Tibial nerve (tissue), 4 donors: ENCODE measurements around the gene PCDHGA4. TPM values are rescaled to one million over a fixed set of nuclear protein-coding genes. Genes with fewer than 3 reads are reported as not detected.
"Not testable (repeated sequence)": the region's sequence is repeated elsewhere in the genome, so short reads cannot be mapped to it uniquely, and the experiment has no call there.

ENCODE experiments used
- DNase-seq, 2 donors: peaks; one replicate each; pipeline ENCODE4 v3.0.0-alpha.2; 2019; ENCODE audit warnings: low spot score in 2 of 2
- H3K27ac ChIP-seq, 4 donors: fragments of 200-600 bp; sonication (generic) in 3 of 4; one replicate each; pipeline ENCODE4 v1.5.1; 2017 to 2019; ENCODE audit warnings: mild to moderate bottlenecking in 1 of 4
- H3K27me3 ChIP-seq, 2 donors: fragments of 200-600 bp; sonication (generic) in 1 of 2; one replicate each; pipeline versions ENCODE4 v1.5.1 to v1.6.0; 2017 to 2019
- H3K36me3 ChIP-seq, 3 donors: fragments of 200-600 bp; sonication (generic); one replicate each; pipeline ENCODE4 v1.5.1; 2018 to 2019
- H3K4me1 ChIP-seq, 4 donors: fragments of 200-600 bp; sonication (generic) in 3 of 4; one replicate each; pipeline ENCODE4 v1.5.1; 2017 to 2019
- H3K4me3 ChIP-seq, 4 donors: fragments of 200-600 bp; sonication (generic) in 3 of 4; one replicate each; pipeline ENCODE4 v1.5.1; 2017 to 2019; ENCODE audit warnings: mild to moderate bottlenecking in 1 of 4, moderate library complexity in 1 of 4
- H3K9me3 ChIP-seq, 4 donors: fragments of 200-600 bp; sonication (generic) in 3 of 4; one replicate each; pipeline ENCODE4 v1.5.1; 2017 to 2019
- CTCF ChIP-seq, 5 experiments: fragments of 200-600 bp in 3 of 5; fragments of 450-650 bp in 2 of 5; sonication (generic) in 3 of 5; IDR thresholded peaks; one replicate each; pipeline ENCODE4 v1.5.1; 2016 to 2019; ENCODE audit warnings: antibody characterized with exemption in 5 of 5, mild to moderate bottlenecking in 3 of 5, moderate library complexity in 2 of 5
- EP300 ChIP-seq, 2 donors: sonication (generic); formaldehyde crosslinking; IDR thresholded peaks; one replicate each; pipeline ENCODE4 v1.6.1; 2017; ENCODE audit warnings: antibody characterized with exemption in 2 of 2, mild to moderate bottlenecking in 1 of 2
- POLR2A ChIP-seq, 2 donors: fragments of 450-650 bp; IDR thresholded peaks; one replicate each; pipeline ENCODE4 v1.6.1; 2017; ENCODE audit warnings: antibody characterized with exemption in 2 of 2, mild to moderate bottlenecking in 2 of 2, moderate library complexity in 2 of 2
- WGBS, 2 donors: methylation state at CpG; one replicate each; pipeline ENCODE4 v1.1.5; 2018; 5-methylcytosine and 5-hydroxymethylcytosine counted together
- total RNA-seq, 4 donors: library from RNA; depleted of rRNA; stranded (reverse); fragments of >200 nt; gene quantifications; one replicate each; pipeline ENCODE4 v1.1.0, GENCODE V29; 2016

PCDHGA4 gene
- total RNA-seq, 4 donors from 2014 or later = 5.1 to 13.5 (median 9.2) TPM

- H3K4me1 ChIP-seq, H3K4me3 ChIP-seq, DNase-seq, H3K27ac ChIP-seq, H3K27me3 ChIP-seq: not testable (repeated sequence)
- peak in 2 of 5 experiments; percentile 17 to 29 for TF ChIP-seq CTCF (IDR thresholded peaks at IDR 0.05)
- 10 to 11% methylated on average over 23 to 24 of the region's 40 CpGs for WGBS, 2 donors
- H3K9me3 ChIP-seq = peaks cover 3 to 97% (median 50%) of the 10 kb centered on the region in 4 donors
- peaks cover 0 to 48% (median 0%) of the 10 kb centered on the region in 3 donors for H3K36me3 ChIP-seq
Measured at GRCh38 chr5:141387557-141388311, 32.9 kb downstream of the PCDHGA4 start, which contains the start of gene PCDHGB4. Gene PCDHGB4 (plus strand): TSS chr5:141387698. CDS start chr5:141387885, 187 bp downstream.

DNA sequence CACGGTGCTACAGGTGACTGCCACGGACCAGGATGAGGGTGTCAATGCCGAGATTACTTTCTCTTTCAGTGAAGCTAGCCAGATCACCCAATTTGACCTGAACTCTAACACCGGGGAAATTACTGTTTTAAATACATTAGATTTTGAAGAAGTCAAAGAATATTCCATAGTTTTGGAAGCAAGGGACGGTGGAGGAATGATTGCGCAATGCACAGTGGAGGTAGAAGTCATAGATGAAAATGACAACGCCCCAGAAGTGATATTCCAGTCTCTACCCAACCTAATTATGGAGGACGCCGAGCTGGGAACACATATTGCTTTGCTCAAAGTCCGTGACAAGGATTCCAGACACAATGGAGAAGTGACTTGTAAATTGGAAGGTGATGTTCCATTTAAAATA, 33.8 kb downstream of the PCDHGA4 start:
- H3K9me3 ChIP-seq = peaks cover 7 to 97% (median 52%) of the 10 kb centered on the region in 4 donors
- TF ChIP-seq EP300 (IDR thresholded peaks at IDR 0.05) (no peak), CTCF (IDR thresholded peaks at IDR 0.05) (no peak), POLR2A (IDR thresholded peaks at IDR 0.05) (no peak)
- no peak overlapping the region for H3K27ac ChIP-seq
- no peak for DNase-seq
- WGBS, 2 donors = 53 to 58% methylated on average over 10 of the region's 10 CpGs
- H3K27me3 ChIP-seq = no peaks in the 10 kb centered on the region
- H3K4me3 ChIP-seq = no peak overlapping the region
- no peaks in the 10 kb centered on the region for H3K4me1 ChIP-seq
- H3K36me3 ChIP-seq = peaks cover 0 to 46% (median 0%) of the 10 kb centered on the region in 3 donors

DNA sequence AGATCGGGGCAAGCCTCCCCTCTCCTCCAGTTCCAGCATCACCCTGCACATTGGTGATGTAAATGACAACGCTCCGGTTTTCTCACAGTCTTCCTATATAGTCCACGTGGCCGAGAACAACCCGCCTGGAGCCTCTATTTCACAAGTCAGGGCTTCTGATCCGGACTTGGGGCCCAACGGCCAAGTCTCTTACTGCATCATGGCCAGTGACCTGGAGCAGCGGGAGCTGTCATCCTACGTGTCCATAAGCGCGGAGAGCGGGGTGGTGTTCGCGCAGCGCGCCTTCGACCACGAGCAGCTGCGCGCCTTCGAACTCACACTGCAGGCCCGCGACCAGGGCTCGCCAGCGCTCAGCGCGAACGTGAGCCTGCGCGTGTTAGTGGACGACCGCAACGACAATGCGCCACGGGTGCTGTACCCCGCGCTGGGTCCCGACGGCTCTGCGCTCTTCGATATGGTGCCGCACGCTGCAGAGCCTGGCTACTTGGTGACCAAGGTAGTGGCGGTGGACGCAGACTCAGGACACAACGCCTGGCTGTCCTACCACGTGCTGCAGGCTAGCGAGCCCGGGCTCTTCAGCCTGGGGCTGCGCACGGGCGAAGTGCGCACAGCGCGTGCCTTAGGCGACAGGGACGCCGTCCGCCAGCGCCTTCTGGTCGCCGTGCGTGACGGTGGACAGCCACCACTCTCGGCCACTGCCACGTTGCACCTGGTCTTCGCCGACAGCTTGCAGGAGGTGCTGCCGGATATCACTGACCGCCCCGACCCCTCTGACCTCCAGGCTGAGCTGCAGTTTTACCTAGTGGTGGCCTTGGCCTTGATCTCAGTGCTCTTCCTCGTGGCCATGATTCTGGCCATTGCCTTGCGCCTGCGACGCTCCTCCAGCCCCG, 34.6 kb downstream of the PCDHGA4 start:
- DNase-seq = no peak
- peaks cover 0 to 43% (median 0%) of the 10 kb centered on the region in 3 donors for H3K36me3 ChIP-seq
- H3K27ac ChIP-seq = no peak overlapping the region
- WGBS, 2 donors = 42% methylated on average over 51 to 76 of the region's 77 CpGs
- H3K4me1 ChIP-seq = no peaks in the 10 kb centered on the region
- no peaks in the 10 kb centered on the region for H3K27me3 ChIP-seq
- TF ChIP-seq EP300 (IDR thresholded peaks at IDR 0.05) = no peak
- TF ChIP-seq POLR2A (IDR thresholded peaks at IDR 0.05) = no peak
- no peak for TF ChIP-seq CTCF (IDR thresholded peaks at IDR 0.05)
- peaks cover 8 to 97% (median 52%) of the 10 kb centered on the region in 4 donors for H3K9me3 ChIP-seq
- no peak overlapping the region for H3K4me3 ChIP-seq

DNA sequence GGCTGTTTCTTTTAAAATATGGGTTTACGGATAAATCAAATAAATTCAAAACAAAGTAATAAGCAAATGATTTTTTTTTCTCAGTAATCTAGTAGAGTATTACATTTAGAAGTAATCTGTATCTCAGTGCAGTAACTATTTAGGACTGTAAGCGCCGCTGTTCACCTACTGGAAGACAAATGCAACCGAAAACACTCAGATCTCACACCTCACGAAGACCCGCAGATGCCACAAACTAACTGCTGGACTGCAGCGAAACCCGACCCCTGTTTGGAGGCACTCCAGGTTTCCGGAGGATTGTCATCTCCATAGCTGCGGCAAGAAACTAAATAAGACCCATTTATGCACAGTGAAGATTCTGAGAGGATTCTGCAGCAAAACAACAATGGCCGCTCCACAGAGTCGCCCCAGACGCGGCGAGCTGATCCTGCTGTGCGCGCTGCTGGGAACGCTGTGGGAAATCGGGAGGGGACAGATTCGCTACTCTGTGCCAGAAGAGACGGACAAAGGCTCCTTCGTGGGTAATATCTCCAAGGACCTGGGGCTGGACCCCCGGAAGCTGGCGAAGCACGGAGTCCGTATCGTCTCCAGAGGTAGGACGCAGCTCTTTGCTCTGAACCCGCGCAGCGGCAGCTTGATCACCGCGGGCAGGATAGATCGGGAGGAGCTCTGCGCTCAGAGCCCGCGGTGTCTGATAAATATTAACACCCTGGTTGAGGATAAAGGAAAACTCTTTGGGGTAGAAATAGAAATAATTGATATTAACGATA, 37.8 kb downstream of the PCDHGA4 start, which contains the start of gene PCDHGA8:
TSS of gene PCDHGA8 (plus strand) at position 205 of the 770 bp plus-strand sequence. CDS start at position 386, 181 bp downstream.
- no peak for TF ChIP-seq CTCF (IDR thresholded peaks at IDR 0.05)
- no peak for TF ChIP-seq POLR2A (IDR thresholded peaks at IDR 0.05)
- no peak for TF ChIP-seq EP300 (IDR thresholded peaks at IDR 0.05)

More for the DNA sequence above, 37.8 kb downstream of the PCDHGA4 start, which contains the start of gene PCDHGA8:
- 26 to 33% methylated on average over 38 of the region's 38 CpGs for WGBS, 2 donors
- Histone ChIP-seq H3K36me3 (peaks cover 0 to 25% (median 0%) of the 10 kb centered on the region in 3 donors), H3K4me1 (no peaks in the 10 kb centered on the region), H3K4me3 (no peak within 1 kb of the TSS), H3K9me3 (peaks cover 12 to 97% (median 50%) of the 10 kb centered on the region in 4 donors), H3K27me3 (no peaks in the 10 kb centered on the region), H3K27ac (no peak within 1 kb of the TSS)
- DNase-seq = no peak
